Naive thymus-derived CD8-positive, alpha-beta T cell (primary cell): ENCODE measurements around the gene PSMB1. TPM values are rescaled to one million over a fixed set of nuclear protein-coding genes. Genes with fewer than 3 reads are reported as not detected.

Experiments
- ATAC-seq, 2 donors: fragments of 150-1000 bp; cut with Tn5 transposase in 1 of 2; sonication (Bioruptor Pico), chemical (Tn5 transposase) in 1 of 2; 1 replicate in 1 of 2; 2 replicates in 1 of 2; pipeline ENCODE4 v1.10.0; 2021; ENCODE audit warnings: mild to moderate bottlenecking in 2 of 2, moderate library complexity in 2 of 2
- POLR2A ChIA-PET: fragments of 350-600 bp; sonication (Branson Sonifier 250); formaldehyde crosslinking; loops from one replicate; lab custom pipeline; 2021; ENCODE audit warnings: antibody characterized with exemption; lab: Charles Lee
- DNase-seq, 10 donors: peaks; one replicate each; pipeline versions ENCODE4 v3.0.0 to v3.0.0-alpha.2; 2020 to 2022
- H3K27ac Mint-ChIP-seq, 10 donors: one replicate each; pipeline ENCODE4 v1.8.0; 2020 to 2022; ENCODE audit warnings: mild to moderate bottlenecking in 10 of 10, mixed read lengths in 10 of 10, moderate library complexity in 4 of 10, inconsistent platforms in 1 of 10
- H3K27me3 Mint-ChIP-seq, 5 donors: one replicate each; pipeline ENCODE4 v1.8.0; 2021 to 2022; ENCODE audit warnings: mixed read lengths in 5 of 5
- H3K36me3 Mint-ChIP-seq, 3 donors: one replicate each; pipeline ENCODE4 v1.8.0; 2020 to 2022; ENCODE audit warnings: mixed read lengths in 3 of 3, mild to moderate bottlenecking in 2 of 3, inconsistent platforms in 1 of 3
- H3K4me1 Mint-ChIP-seq, 4 donors: one replicate each; pipeline ENCODE4 v1.8.0; 2021 to 2022; ENCODE audit warnings: mixed read lengths in 4 of 4
- H3K4me3 Mint-ChIP-seq, 10 donors: one replicate each; pipeline ENCODE4 v1.8.0; 2020 to 2022; ENCODE audit warnings: mild to moderate bottlenecking in 10 of 10, mixed read lengths in 10 of 10, moderate library complexity in 6 of 10, inconsistent platforms in 1 of 10
- H3K9me3 Mint-ChIP-seq, 9 donors: one replicate each; pipeline ENCODE4 v1.8.0; 2020 to 2022; ENCODE audit warnings: mixed read lengths in 9 of 9, mild to moderate bottlenecking in 3 of 9, inconsistent platforms in 1 of 9, moderate library complexity in 1 of 9
- polyA plus RNA-seq, 3 donors: library from polyadenylated mRNA; unstranded; fragments of 300-500 nt; fragmentation: Illumina TruSeq; gene quantifications; one replicate each; pipeline ENCODE4 v1.2.3, GENCODE V29; 2021
- total RNA-seq, 8 experiments: library from RNA in 2 of 8; stranded (reverse) in 2 of 8; gene quantifications; one replicate each; pipeline ENCODE4 v1.2.3 and lab custom pipeline; 2021 to 2026

Gene PSMB1
- total and polyA plus RNA-seq, 5 experiments from 2014 or later, result 98.7 to 578 (median 449) TPM

DNA sequence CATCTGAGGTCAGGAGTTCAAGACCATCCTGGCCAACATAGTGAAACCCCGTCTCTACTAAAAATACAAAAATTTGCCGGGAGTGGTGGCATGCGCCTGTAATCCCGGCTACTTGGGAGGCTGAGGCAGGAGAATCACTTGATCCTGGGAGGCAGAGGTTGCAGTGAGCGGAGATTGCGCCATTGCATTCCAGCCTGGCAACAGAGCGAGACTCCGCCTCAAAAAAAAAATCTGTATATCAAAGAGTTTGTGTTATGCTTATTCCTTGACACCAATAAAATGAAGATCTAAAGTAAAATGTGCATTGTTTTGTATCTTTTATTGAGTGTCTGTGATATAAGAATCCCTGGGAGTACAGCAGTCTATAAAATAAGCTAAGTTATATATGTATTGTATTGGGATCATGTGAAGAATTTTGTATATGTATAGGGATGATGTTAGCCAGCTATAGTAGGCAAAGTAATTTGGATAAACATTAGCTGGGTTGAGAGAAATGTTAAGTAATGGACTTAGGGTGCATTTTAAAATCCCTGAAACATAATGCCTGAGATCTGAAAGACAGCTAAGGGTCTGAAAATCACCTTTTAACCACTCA is 11.9 kb upstream of the PSMB1 start:
- Mint-ChIP-seq H3K4me1 (peaks cover 6 to 28% (median 15%) of the 10 kb centered on the region in 4 donors), H3K36me3 (peaks cover 5 to 88% (median 27%) of the 10 kb centered on the region in 3 donors), H3K27me3 (no peaks in the 10 kb centered on the region), H3K27ac (no peak overlapping the region), H3K9me3 (no peaks in the 10 kb centered on the region), H3K4me3 (no peak overlapping the region)
- ATAC-seq (no peak), DNase-seq (no peak)
- POLR2A ChIA-PET, result no interaction called here

DNA sequence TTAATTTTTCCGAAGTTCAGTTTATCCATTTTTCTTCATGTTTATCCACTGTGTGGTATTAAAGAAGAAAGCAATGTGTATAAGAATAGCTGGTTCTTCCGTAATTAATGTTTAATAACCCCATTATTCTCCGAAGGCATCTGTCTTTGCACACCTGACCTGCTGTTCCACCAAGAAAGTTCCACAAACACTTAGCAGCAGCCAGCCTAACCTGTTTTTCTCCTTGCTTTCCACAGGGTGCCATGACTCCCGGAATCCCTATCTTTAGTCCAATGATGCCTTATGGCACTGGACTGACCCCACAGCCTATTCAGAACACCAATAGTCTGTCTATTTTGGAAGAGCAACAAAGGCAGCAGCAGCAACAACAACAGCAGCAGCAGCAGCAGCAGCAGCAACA is 8.4 kb upstream of the PSMB1 start:
- POLR2A ChIA-PET, result no interaction called here
- peaks cover 18 to 56% (median 29%) of the 10 kb centered on the region in 4 donors for H3K4me1 Mint-ChIP-seq
- H3K27me3 Mint-ChIP-seq, result no peaks in the 10 kb centered on the region
- H3K27ac Mint-ChIP-seq, result no peak overlapping the region
- no peak overlapping the region for H3K4me3 Mint-ChIP-seq
- DNase-seq (no peak), ATAC-seq (no peak)
- no peaks in the 10 kb centered on the region for H3K9me3 Mint-ChIP-seq
- H3K36me3 Mint-ChIP-seq, result peaks cover 5 to 86% (median 15%) of the 10 kb centered on the region in 3 donors

DNA sequence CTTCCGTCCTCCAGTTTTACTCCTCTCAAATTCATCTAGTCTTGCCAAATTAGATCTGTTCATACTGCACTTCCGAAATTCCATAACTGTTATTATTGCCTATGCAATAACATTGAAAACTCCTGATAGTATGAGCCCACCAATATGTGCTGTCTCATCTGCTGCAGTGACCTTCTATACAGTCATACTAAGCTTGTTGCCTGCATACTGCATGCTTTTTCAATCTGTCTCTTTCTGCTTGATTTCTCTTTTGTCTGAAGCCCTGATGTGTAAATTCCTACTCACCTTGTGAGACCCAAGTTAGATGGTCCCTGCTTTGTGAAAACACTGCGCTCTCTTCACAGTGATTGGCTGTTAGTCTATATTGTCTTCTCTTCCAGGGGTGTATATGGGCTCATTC is 2.2 kb upstream of the PSMB1 start:
- no peak overlapping the region for H3K4me3 Mint-ChIP-seq
- no peaks in the 10 kb centered on the region for H3K9me3 Mint-ChIP-seq
- H3K36me3 Mint-ChIP-seq, result peaks cover 0 to 42% (median 6%) of the 10 kb centered on the region in 3 donors
- POLR2A ChIA-PET, result interaction anchor here (4.3 kb wide), 1 partner anchor 29 kb away, joined by 59 read pairs; the partner anchor contains the start of gene PDCD2
- H3K27me3 Mint-ChIP-seq, result no peaks in the 10 kb centered on the region
- peaks cover 18 to 38% (median 25%) of the 10 kb centered on the region in 4 donors for H3K4me1 Mint-ChIP-seq
- no peak for ATAC-seq
- DNase-seq, result no peak
- H3K27ac Mint-ChIP-seq, result no peak overlapping the region

DNA sequence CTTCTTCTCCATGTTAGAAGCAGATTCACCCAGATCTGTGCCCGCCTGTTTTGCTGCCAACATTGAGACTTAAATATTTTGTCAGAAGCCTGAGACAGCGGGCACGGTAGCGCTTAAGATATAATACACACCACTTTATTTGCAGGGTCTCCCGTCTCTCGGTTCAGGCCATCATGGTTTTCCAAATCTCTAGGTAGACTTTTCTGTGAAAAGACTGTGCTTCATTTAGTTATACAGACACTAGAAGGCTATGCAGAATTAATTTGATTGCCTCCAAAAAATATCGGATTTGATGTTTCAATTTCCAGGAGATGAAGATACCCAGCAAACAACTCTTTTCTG is 1.7 kb upstream of the PSMB1 start:
- H3K4me1 Mint-ChIP-seq, result peaks cover 22 to 42% (median 25%) of the 10 kb centered on the region in 4 donors
- DNase-seq (no peak), ATAC-seq (no peak)
- H3K27me3 Mint-ChIP-seq, result no peaks in the 10 kb centered on the region
- POLR2A ChIA-PET, result interaction anchor here (0.6 to 4.3 kb wide), 4 partner anchors 29 to 860 kb away, joined by 3 to 59 read pairs (median 39); partner anchors contain the start of genes DYNLT2, ERMARD, PDCD2 and PHF10
- H3K27ac Mint-ChIP-seq, result no peak overlapping the region
- no peaks in the 10 kb centered on the region for H3K9me3 Mint-ChIP-seq
- peaks cover 0 to 42% (median 6%) of the 10 kb centered on the region in 3 donors for H3K36me3 Mint-ChIP-seq
- no peak overlapping the region for H3K4me3 Mint-ChIP-seq

DNA sequence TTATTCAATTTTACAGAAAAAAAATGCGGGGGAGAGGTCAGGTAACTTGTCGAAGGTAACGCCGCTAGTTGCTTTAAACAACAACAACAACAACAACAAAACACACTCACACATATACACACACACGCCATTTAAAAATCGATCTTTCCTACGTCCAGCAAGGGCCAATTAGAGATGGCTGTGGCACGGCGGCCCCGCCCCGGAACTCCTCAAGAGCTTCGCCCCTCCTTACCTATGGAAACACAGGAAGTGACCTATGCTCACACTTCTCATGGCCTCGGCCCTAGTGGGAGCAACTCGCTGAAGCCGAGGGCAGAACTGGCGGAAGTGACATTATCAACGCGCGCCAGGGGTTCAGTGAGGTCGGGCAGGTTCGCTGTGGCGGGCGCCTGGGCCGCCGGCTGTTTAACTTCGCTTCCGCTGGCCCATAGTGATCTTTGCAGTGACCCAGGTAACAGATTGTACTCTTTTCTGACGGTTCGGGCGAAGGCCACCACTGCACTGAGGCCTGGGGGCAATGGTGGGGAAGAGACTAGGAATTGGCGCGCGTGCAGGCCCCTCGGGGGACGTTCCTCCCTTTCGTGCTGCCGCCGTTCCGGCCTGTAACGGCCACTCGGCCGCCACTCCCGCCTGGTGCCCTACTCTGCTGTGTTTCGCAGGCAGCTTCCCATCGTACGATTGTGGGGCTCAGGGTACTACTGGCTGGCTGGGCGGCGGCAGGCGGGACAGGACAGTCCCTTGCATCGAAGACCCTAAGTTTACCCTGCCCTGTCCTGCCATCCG is 1.1 kb upstream of the PSMB1 start, which contains the start of gene TBP:
Gene TBP, plus strand, starts transcription at position 357 of the 783 bp plus-strand sequence. CDS start 2,661 bp downstream, outside the sequence.
- DNase-seq (peak; percentile 87 to 99 (median 97)), ATAC-seq (peak; percentile 88 to 90)
- H3K4me1 Mint-ChIP-seq, result peaks cover 20 to 45% (median 25%) of the 10 kb centered on the region in 4 donors
- no peak within 1 kb of the TSS for H3K27ac Mint-ChIP-seq
- no peaks in the 10 kb centered on the region for H3K27me3 Mint-ChIP-seq
- no peaks in the 10 kb centered on the region for H3K9me3 Mint-ChIP-seq
- H3K4me3 Mint-ChIP-seq, result no peak within 1 kb of the TSS
- peaks cover 0 to 43% (median 6%) of the 10 kb centered on the region in 3 donors for H3K36me3 Mint-ChIP-seq
- POLR2A ChIA-PET, result interaction anchor here (0.6 to 4.3 kb wide), 12 partner anchors 14 to 1341 kb away, joined by 3 to 59 read pairs (median 5); partner anchors contain the start of genes C6orf120, DYNLT2, ERMARD and FAM120B

DNA sequence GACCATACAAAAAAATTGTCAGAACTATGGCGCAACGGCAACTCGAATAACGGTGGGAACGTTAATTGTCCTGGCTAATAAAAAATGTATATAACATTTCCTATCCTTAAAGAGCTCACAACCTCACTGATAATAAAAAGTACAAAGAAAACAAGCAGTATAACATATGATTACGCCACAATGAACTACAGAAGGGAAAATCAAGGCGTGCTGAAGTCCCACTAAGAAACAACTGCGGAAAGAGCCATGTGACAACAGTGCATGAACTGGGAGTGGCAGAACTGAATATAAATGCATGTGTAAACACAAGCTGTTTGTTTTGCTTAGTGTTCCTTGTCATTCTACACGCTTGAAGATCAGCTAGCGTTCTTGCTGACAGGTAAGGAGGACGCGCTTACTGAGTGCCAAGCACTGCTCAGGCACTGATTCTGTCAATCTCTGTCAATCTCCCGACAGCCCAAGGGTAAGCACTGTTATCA is 466 bp upstream of the PSMB1 start:
- Mint-ChIP-seq H3K4me1 (peaks cover 17 to 48% (median 28%) of the 10 kb centered on the region in 4 donors), H3K9me3 (no peaks in the 10 kb centered on the region), H3K27me3 (no peaks in the 10 kb centered on the region), H3K27ac (no peak overlapping the region), H3K36me3 (peaks cover 0 to 43% (median 6%) of the 10 kb centered on the region in 3 donors), H3K4me3 (no peak overlapping the region)
- ATAC-seq, result peak; percentile 75 to 76
- POLR2A ChIA-PET, result interaction anchor here (0.8 to 4.3 kb wide), 12 partner anchors 16 to 1340 kb away, joined by 3 to 59 read pairs (median 5); partner anchors contain the start of genes C6orf120, DYNLT2, ERMARD and FAM120B
- peak in 4 of 10 donors; percentile 14 to 67 (median 46) for DNase-seq

DNA sequence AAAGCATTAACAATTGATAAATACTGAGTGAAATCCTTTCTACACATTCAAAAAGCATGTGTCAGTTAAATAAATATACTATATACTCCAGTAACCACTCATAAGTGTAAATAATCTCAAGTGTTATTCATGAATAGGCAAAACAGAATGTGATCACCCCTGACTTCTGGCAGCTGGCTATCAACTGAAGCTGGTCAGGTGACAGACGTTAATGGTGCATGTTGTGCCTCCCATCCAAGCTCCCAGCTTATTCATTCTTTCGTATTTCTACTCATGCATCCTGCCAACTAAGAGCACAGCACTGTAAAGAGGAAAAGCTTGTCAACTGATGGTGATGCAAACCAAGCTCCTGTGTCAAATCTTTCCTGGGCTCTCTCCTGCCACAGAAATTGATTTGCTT is 7.7 kb downstream of the PSMB1 start:
- peaks cover 23 to 54% (median 37%) of the 10 kb centered on the region in 4 donors for H3K4me1 Mint-ChIP-seq
- ATAC-seq, result no peak
- H3K36me3 Mint-ChIP-seq, result peaks cover 0 to 100% (median 20%) of the 10 kb centered on the region in 3 donors

DNA sequence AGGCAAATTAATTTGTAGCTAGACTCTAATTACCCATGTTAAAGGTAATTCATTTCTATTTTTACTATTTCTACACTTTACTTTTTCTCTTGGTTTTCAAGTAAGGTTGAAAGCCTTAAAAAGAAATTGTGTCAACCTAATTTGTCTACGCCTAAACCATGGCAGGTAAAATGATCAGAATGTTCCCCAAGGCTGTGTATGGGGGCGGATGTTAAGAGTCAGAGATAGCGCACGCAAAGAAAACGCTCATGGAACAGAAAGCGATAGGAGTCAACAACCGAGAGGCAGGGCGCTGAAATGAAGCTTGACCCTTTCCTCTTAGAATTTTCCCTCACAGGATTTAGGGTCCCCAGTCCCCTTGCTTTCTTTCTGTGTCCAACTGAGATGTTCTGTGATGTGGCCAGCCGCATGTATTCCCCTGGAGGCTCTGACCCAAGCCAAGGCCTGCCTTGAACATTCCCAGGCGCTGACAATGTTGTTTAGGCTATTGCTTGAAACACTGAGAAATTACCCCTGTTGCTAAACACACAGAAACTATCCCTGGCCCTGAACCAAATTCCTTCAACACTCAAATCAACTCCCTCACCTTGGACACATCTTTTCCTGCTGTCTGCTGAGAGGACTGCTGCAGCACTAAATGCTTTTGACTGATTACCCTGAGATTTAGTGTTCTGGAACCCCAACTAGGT is 10.9 kb downstream of the PSMB1 start:
- Mint-ChIP-seq H3K27me3 (no peaks in the 10 kb centered on the region), H3K4me3 (no peak overlapping the region), H3K36me3 (peaks cover 0 to 100% (median 19%) of the 10 kb centered on the region in 3 donors), H3K9me3 (no peaks in the 10 kb centered on the region), H3K27ac (peak overlapping the region in 2 of 10 donors; percentile 20 to 49), H3K4me1 (peaks cover 15 to 36% (median 28%) of the 10 kb centered on the region in 4 donors)
- no peak for DNase-seq
- ATAC-seq, result no peak
- POLR2A ChIA-PET, result no interaction called here

More for the DNA sequence above, 7.7 kb downstream of the PSMB1 start:
- Mint-ChIP-seq H3K27ac (no peak overlapping the region), H3K4me3 (no peak overlapping the region), H3K9me3 (no peaks in the 10 kb centered on the region), H3K27me3 (no peaks in the 10 kb centered on the region)
- no peak for DNase-seq
- POLR2A ChIA-PET, result interaction anchor here (1.1 kb wide), 1 partner anchor 39 kb away, joined by 3 read pairs; the partner anchor contains the start of gene PDCD2

DNA sequence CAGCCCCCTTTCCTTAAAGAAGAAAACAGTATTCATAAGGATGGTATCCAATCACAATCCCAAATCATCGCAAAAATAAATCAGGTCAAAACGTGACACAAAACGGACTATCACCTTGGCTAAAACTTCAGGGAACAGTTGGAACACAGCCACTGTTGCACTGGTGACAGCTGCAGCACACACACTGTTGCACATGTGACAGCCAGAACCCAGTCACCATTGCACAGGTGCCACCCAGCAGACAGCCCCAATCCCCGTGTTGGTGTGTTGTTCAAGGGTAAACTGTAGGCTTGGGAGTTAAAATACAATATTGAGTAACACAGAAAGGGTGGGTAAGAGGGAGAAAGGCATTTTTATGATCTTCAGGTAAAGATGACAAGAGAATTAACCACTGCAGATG is 15.8 kb downstream of the PSMB1 start:
- Mint-ChIP-seq H3K27me3 (no peaks in the 10 kb centered on the region), H3K36me3 (peaks cover 5 to 95% (median 11%) of the 10 kb centered on the region in 3 donors), H3K9me3 (no peaks in the 10 kb centered on the region), H3K4me1 (peaks cover 14 to 25% (median 17%) of the 10 kb centered on the region in 4 donors), H3K4me3 (no peak overlapping the region), H3K27ac (peak overlapping the region in 5 of 10 donors; percentile 24 to 73 (median 71))
- ATAC-seq (no peak), DNase-seq (no peak)
- POLR2A ChIA-PET, result interaction anchor here (1.9 kb wide), 1 partner anchor 16 kb away, joined by 4 read pairs; the partner anchor contains the start of gene PSMB1

DNA sequence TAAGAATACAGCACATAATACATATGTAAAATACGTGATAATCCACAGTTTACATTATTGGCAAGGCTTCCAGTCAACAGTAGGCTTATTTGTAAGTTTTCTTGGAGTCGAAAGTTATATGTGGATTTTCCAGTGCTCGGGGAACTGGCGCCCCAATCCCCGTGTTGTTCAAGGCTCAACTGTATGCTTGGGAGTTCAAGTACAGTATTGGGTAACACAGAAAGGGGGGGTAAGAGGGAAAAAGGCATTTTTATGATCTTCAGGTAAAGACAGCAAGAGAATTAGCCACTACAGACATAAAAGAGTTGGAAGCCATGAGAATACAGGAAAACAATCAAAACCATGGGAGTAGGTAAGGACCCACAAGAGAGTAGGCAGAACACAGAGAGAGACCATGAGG is 16.4 kb downstream of the PSMB1 start:
- ATAC-seq (no peak), DNase-seq (no peak)
- H3K27ac Mint-ChIP-seq, result no peak overlapping the region
- peaks cover 13 to 21% (median 17%) of the 10 kb centered on the region in 4 donors for H3K4me1 Mint-ChIP-seq
- no peaks in the 10 kb centered on the region for H3K27me3 Mint-ChIP-seq
- POLR2A ChIA-PET, result interaction anchor here (1.9 kb wide), 1 partner anchor 16 kb away, joined by 4 read pairs; the partner anchor contains the start of gene PSMB1
- H3K4me3 Mint-ChIP-seq, result no peak overlapping the region
- H3K9me3 Mint-ChIP-seq, result no peaks in the 10 kb centered on the region
- peaks cover 5 to 90% (median 11%) of the 10 kb centered on the region in 3 donors for H3K36me3 Mint-ChIP-seq

DNA sequence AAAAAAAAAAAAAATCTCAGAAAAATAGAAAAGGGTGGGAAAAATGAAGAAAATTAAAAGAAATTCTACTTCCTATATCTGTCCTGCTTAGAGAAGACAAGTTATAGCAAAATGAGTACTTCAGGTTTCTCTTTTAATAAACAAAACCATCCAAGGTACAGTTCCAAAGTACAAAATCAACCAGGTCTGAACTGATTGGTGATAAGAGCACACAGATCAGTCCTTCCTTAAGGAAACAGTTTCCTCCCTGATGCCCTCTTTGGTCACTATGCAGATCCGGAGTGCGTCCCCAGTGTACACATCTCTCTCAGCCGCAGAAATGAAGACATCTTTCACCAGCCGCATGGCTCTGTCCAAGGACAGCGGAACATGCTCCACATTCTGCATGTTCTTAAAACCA is 18.1 kb downstream of the PSMB1 start:
- Mint-ChIP-seq H3K4me1 (peaks cover 4 to 6% (median 5%) of the 10 kb centered on the region in 4 donors), H3K27me3 (no peaks in the 10 kb centered on the region), H3K4me3 (no peak overlapping the region), H3K9me3 (no peaks in the 10 kb centered on the region), H3K36me3 (peaks cover 5 to 74% (median 11%) of the 10 kb centered on the region in 3 donors), H3K27ac (peak overlapping the region in 3 of 10 donors; percentile 17 to 60 (median 20))
- POLR2A ChIA-PET, result interaction anchor here (0.7 kb wide), 1 partner anchor 49 kb away, joined by 3 read pairs; the partner anchor contains the start of gene PDCD2
- no peak for ATAC-seq
- no peak for DNase-seq

DNA sequence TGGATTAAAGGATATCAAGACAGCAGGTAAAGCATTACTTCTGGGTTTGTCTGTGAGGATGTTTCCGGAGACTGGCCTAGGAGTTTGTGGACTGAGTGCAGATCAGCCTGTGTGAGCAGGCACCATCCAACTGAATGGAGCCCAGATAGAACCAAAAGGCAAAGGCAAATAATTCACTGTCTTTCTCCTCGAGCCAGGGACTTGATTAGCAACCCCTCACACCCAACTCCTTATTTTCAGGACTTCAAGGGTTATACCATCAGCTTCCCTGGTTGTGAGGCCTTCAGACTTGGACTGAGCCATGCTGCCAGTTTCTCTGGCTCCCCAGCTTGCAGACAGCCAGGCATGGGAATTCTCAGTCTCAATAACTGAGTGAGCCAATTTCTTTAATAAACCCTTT is 19.3 kb downstream of the PSMB1 start:
- Mint-ChIP-seq H3K4me3 (no peak overlapping the region), H3K9me3 (no peaks in the 10 kb centered on the region), H3K36me3 (peaks cover 5 to 62% (median 11%) of the 10 kb centered on the region in 3 donors), H3K27me3 (no peaks in the 10 kb centered on the region), H3K4me1 (peaks cover 0 to 7% (median 4%) of the 10 kb centered on the region in 4 donors), H3K27ac (peak overlapping the region in 1 of 10 donors; percentile 25)
- ATAC-seq (no peak), DNase-seq (no peak)
- POLR2A ChIA-PET, result no interaction called here
